Endodermal cell (in vitro differentiated cells): Measurements from ENCODE around the gene SHISA9. TPM values are rescaled to one million over a fixed set of nuclear protein-coding genes. Genes with fewer than 3 reads are reported as not detected.
"Not testable (repeated sequence)": the region's sequence is repeated elsewhere in the genome, so short reads cannot be mapped to it uniquely, and the experiment has no call there.

ENCODE experiments used
- DNase-seq: peaks from one replicate; pipeline ENCODE4 v3.0.0-alpha.2; 2017
- H3K27ac ChIP-seq: 2 replicates; pipeline ENCODE4 v1.5.1; 2013; ENCODE audit warnings: mild to moderate bottlenecking, low read depth, low read length, moderate library complexity
- H3K27me3 ChIP-seq: 2 replicates; pipeline ENCODE4 v1.6.1; 2013; ENCODE audit warnings: mild to moderate bottlenecking, low read length, moderate library complexity; ENCODE audit not compliant: insufficient read depth, control insufficient read depth, poor library complexity, severe bottlenecking
- H3K36me3 ChIP-seq: 2 replicates; pipeline ENCODE4 v1.7.0; 2013; ENCODE audit warnings: mild to moderate bottlenecking, low read length, moderate library complexity; ENCODE audit not compliant: control insufficient read depth, insufficient read depth
- H3K4me1 ChIP-seq: one replicate; pipeline ENCODE4 v1.7.0; 2013; ENCODE audit warnings: low read length; ENCODE audit not compliant: control insufficient read depth, insufficient read depth
- H3K4me3 ChIP-seq: 2 replicates; pipeline ENCODE4 v1.5.1; 2013; ENCODE audit warnings: mild to moderate bottlenecking, low read length, moderate library complexity
- H3K9ac ChIP-seq: 2 replicates; pipeline ENCODE4 v1.6.1; 2013; ENCODE audit warnings: mild to moderate bottlenecking, low read length, moderate library complexity; ENCODE audit not compliant: poor library complexity, severe bottlenecking; ENCODE audit errors: extremely low read depth
- H3K9me3 ChIP-seq: 2 replicates; pipeline ENCODE4 v1.6.1; 2013; ENCODE audit warnings: mild to moderate bottlenecking, low read length, moderate library complexity; ENCODE audit not compliant: control insufficient read depth
- H3K27ac Mint-ChIP-seq: 2 replicates; pipeline ENCODE4 v1.8.0; 2020; ENCODE audit warnings: mixed read lengths
- H3K27me3 Mint-ChIP-seq: 2 replicates; pipeline ENCODE4 v1.8.0; 2021; ENCODE audit warnings: mild to moderate bottlenecking, mixed read lengths; ENCODE audit not compliant: insufficient read depth
- H3K36me3 Mint-ChIP-seq: 2 replicates; pipeline ENCODE4 v1.8.0; 2020; ENCODE audit warnings: low read depth, mixed read lengths
- H3K4me1 Mint-ChIP-seq: 2 replicates; pipeline ENCODE4 v1.8.0; 2020; ENCODE audit warnings: mixed read lengths
- H3K4me3 Mint-ChIP-seq: 2 replicates; pipeline ENCODE4 v1.8.0; 2020; ENCODE audit warnings: mild to moderate bottlenecking, moderate library complexity, mixed read lengths
- H3K9me3 Mint-ChIP-seq: 2 replicates; pipeline ENCODE4 v1.8.0; 2020; ENCODE audit warnings: mild to moderate bottlenecking, mixed read lengths
- WGBS, 2 experiments: methylation state at CpG; one replicate each; pipeline versions ENCODE4 v1.1.5 to v1.1.7; 2013; ENCODE audit warnings: missing lambda C conversion rate in 2 of 2, mixed read lengths in 1 of 2; ENCODE audit not compliant: insufficient coverage in 1 of 2, insufficient read length in 1 of 2; 5-methylcytosine and 5-hydroxymethylcytosine counted together
- long read RNA-seq, 4 experiments: library from polyadenylated mRNA in 2 of 4; library from RNA in 1 of 4; library from capped mRNA in 1 of 4; stranded (forward) in 3 of 4; unstranded in 1 of 4; transcript quantifications; one replicate each; pipeline ENCODE4 v2.0.0, GENCODE V29; 2020 to 2021; ENCODE audit warnings: inconsistent platforms in 1 of 4
- polyA plus RNA-seq, 2 experiments: library from polyadenylated mRNA; stranded (reverse); fragments of 50-300 nt; gene quantifications; one replicate each; pipeline ENCODE4 v1.2.3, GENCODE V29; 2013
- total RNA-seq, 2 donors: library from RNA; stranded (reverse); fragmentation: NEBNext Ultra II Directional in 1 of 2; extraction: Animal tissue kit (Norgen Biotek cat#: 25700) in 1 of 2; gene quantifications; 2 replicates in 1 of 2; 3 replicates in 1 of 2; pipeline ENCODE4 v1.2.1, GENCODE V29; 2021
- TF ChIP-seq, protein P1 (sequence below): fragments of 200-600 bp; sonication (generic); conservative IDR thresholded peaks from 2 replicates; pipeline ENCODE4 v1.5.0; 2021; ENCODE audit warnings: antibody characterized with exemption, mild to moderate bottlenecking

Gene SHISA9
- 10 to 100 TPM in 1 of 2 donors, 1 to 10 TPM in 1; 5.2 to 27.8 TPM for total RNA-seq
- polyA plus RNA-seq (2013, experiment 1 of 2), result 9.4 TPM
- polyA plus RNA-seq (2013, experiment 2 of 2), result 10.7 TPM
- long read RNA-seq, experiment 1, result 0 reads
- long read RNA-seq, experiment 2, full-length matches to known transcripts, result 2 of 8 reads
- long read RNA-seq, experiment 2, partial matches to known transcripts, result 0 of 8 reads
- long read RNA-seq, experiment 2, other reads (novel, unspliced or antisense), result 6 of 8 reads
- long read RNA-seq, experiment 3, full-length matches to known transcripts, result 1 of 8 reads
- long read RNA-seq, experiment 3, partial matches to known transcripts, result 1 of 8 reads
- long read RNA-seq, experiment 3, other reads (novel, unspliced or antisense), result 6 of 8 reads
- long read RNA-seq, experiment 4, result 0 reads

DNA sequence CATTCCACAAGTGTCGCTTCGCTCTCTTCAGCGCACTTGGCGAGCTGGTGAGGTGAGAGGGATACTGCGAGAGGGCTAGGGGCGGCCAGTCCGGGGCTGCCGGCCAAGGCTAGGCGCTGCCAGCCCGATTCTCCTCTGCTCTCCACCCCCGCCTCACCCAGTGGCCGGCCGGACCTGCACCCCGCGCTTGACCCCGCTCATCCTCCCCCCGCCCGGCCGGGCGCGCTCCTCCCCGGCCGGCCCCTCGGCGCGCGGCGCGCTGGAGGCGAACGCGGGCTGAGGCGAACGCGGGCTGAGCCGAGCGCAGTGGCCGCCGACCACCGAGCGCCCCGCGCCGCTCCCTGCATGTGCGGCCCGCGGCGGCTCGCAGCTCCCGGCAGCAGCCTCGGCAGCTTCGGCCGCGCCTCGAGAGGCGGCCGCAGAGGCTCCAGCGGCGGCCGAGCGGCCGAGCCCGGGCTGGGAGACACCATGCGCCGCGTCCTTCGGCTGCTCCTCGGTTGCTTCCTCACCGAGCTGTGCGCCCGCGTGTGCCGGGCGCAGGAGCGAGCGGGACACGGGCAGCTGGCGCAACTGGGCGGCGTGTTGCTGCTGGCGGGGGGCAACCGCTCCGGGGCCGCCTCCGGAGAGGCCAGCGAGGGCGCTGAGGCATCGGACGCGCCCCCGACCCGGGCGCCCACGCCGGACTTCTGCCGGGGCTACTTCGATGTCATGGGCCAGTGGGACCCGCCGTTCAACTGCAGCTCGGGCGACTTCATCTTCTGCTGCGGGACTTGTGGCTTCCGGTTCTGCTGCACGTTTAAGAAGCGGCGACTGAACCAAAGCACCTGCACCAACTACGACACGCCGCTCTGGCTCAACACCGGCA, at the start of gene SHISA9:
SHISA9 (plus strand) TSS at position 2 of the 865 bp plus-strand sequence.
- Histone ChIP-seq H3K4me3 (peak within 1 kb of the TSS; percentile 93), H3K9me3 (no peaks in the 10 kb centered on the region), H3K27ac (no peak within 1 kb of the TSS), H3K4me1 (no peaks in the 10 kb centered on the region), H3K27me3 (peaks cover 11% of the 10 kb centered on the region), H3K36me3 (peaks cover 5% of the 10 kb centered on the region), H3K9ac (peak within 1 kb of the TSS; percentile 71)
- H3K27me3 Mint-ChIP-seq, result peaks cover 34% of the 10 kb centered on the region
- 0% methylated on average over 32 to 108 of the region's 110 CpGs for WGBS, 2 experiments
- no peak within 1 kb of the TSS for H3K27ac Mint-ChIP-seq
- TF ChIP-seq, protein P1, sequence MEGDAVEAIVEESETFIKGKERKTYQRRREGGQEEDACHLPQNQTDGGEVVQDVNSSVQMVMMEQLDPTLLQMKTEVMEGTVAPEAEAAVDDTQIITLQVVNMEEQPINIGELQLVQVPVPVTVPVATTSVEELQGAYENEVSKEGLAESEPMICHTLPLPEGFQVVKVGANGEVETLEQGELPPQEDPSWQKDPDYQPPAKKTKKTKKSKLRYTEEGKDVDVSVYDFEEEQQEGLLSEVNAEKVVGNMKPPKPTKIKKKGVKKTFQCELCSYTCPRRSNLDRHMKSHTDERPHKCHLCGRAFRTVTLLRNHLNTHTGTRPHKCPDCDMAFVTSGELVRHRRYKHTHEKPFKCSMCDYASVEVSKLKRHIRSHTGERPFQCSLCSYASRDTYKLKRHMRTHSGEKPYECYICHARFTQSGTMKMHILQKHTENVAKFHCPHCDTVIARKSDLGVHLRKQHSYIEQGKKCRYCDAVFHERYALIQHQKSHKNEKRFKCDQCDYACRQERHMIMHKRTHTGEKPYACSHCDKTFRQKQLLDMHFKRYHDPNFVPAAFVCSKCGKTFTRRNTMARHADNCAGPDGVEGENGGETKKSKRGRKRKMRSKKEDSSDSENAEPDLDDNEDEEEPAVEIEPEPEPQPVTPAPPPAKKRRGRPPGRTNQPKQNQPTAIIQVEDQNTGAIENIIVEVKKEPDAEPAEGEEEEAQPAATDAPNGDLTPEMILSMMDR, result no peak
- H3K9me3 Mint-ChIP-seq, result no peaks in the 10 kb centered on the region
- H3K4me1 Mint-ChIP-seq, result peaks cover 25% of the 10 kb centered on the region
- no peaks in the 10 kb centered on the region for H3K36me3 Mint-ChIP-seq
- peak within 1 kb of the TSS; percentile 86 for H3K4me3 Mint-ChIP-seq
- peak; percentile 74 for DNase-seq

DNA sequence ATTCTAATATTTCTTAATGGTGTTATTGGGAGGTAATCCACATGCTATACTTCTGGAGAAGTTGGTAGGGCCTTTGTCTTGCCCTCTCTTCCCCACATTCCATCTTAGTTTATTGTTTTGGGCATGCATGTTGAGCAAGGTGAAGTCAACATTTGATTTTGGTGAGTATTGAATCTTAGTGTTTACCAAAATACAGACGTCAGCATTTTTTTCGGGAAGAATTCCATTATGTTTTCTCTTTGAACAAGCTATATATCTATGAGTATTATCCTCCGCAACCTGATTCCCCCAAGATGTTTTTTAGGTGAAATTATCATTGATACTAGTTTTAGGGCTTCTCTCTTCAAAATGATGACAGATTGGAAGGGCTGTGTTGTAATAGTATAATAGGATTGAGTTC, 47.4 kb upstream of the SHISA9 start:
- Histone ChIP-seq H3K9me3 (peaks cover 3% of the 10 kb centered on the region), H3K27me3 (no peaks in the 10 kb centered on the region), H3K9ac (no peak overlapping the region), H3K4me1 (no peaks in the 10 kb centered on the region), H3K36me3 (no peaks in the 10 kb centered on the region), H3K27ac (no peak overlapping the region), H3K4me3 (no peak overlapping the region)
- peaks cover 11% of the 10 kb centered on the region for H3K9me3 Mint-ChIP-seq
- no peak for DNase-seq
- H3K4me3 Mint-ChIP-seq, result no peak overlapping the region
- H3K4me1 Mint-ChIP-seq, result peaks cover 2% of the 10 kb centered on the region
- H3K27me3 Mint-ChIP-seq, result no peaks in the 10 kb centered on the region
- WGBS, 2 experiments, result 100% methylated on average over 3 of the region's 3 CpGs; no CpG with 5 or more reads in 1 of the 2 experiments
- no peaks in the 10 kb centered on the region for H3K36me3 Mint-ChIP-seq
- H3K27ac Mint-ChIP-seq, result no peak overlapping the region
- TF ChIP-seq, protein P1, result no peak

DNA sequence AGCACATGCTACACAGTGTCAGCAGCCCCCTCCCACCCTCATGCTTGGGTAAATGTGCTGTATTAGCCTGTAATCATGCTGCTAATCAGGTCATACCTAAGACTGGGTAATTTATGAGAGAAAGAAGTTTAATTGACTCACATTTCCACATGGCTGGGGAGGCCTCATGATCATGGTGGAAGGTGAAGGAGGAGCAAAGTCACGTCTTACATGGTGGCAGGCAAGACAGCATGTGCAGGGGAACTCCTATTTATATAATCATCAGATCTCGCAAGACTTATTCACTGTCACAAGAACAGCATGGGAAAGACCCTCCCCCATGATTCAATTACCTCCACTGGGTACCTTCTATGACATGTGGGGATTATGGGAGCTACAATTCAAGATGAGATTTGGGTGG, 44.0 kb upstream of the SHISA9 start:
- not testable (repeated sequence) for H3K9me3 ChIP-seq, DNase-seq, H3K27me3 ChIP-seq, H3K4me1 Mint-ChIP-seq, H3K4me3 Mint-ChIP-seq, H3K36me3 ChIP-seq, H3K36me3 Mint-ChIP-seq, H3K27ac ChIP-seq, H3K9ac ChIP-seq, H3K27me3 Mint-ChIP-seq, H3K4me1 ChIP-seq, H3K27ac Mint-ChIP-seq, H3K4me3 ChIP-seq
- H3K9me3 Mint-ChIP-seq, result peaks cover 11% of the 10 kb centered on the region
- 100% methylated on average over 2 of the region's 2 CpGs; no CpG with 5 or more reads in 1 of the 2 experiments for WGBS, 2 experiments
